NB4 (cell line): ENCODE data around the gene NDUFB4.

Experiments used
- DNase-seq: peaks from one replicate; pipeline ENCODE4 v3.0.0; 2010; ENCODE audit warnings: low read depth
- H3K4me3 ChIP-seq: one replicate; pipeline ENCODE4 v1.5.1; 2011; ENCODE audit warnings: mild to moderate bottlenecking, low read depth, low read length, moderate library complexity
- MYC ChIP-seq: IDR thresholded peaks from 2 replicates; pipeline ENCODE4 v1.6.1; 2011; ENCODE audit warnings: low read depth, low read length
- POLR2A ChIP-seq: IDR thresholded peaks from 2 replicates; pipeline ENCODE4 v1.6.1; 2011; ENCODE audit warnings: mild to moderate bottlenecking; ENCODE audit not compliant: insufficient read length; ENCODE audit errors: extremely low read depth
- TF ChIP-seq, protein P1 (sequence below): IDR thresholded peaks from one replicate; pipeline ENCODE4 v1.5.1; 2012; ENCODE audit warnings: low read depth, low read length
- TF ChIP-seq, protein P2 (sequence below): IDR thresholded peaks from 2 replicates; pipeline ENCODE4 v1.6.1; 2011; ENCODE audit warnings: low read depth, low read length

NDUFB4 gene

GRCh38 chr3:120642368-120642948, 46.3 kb downstream of the NDUFB4 start:
- H3K4me3 ChIP-seq: peak overlapping the region; percentile 42
- peak; percentile 94 for DNase-seq
- TF ChIP-seq, protein P1, sequence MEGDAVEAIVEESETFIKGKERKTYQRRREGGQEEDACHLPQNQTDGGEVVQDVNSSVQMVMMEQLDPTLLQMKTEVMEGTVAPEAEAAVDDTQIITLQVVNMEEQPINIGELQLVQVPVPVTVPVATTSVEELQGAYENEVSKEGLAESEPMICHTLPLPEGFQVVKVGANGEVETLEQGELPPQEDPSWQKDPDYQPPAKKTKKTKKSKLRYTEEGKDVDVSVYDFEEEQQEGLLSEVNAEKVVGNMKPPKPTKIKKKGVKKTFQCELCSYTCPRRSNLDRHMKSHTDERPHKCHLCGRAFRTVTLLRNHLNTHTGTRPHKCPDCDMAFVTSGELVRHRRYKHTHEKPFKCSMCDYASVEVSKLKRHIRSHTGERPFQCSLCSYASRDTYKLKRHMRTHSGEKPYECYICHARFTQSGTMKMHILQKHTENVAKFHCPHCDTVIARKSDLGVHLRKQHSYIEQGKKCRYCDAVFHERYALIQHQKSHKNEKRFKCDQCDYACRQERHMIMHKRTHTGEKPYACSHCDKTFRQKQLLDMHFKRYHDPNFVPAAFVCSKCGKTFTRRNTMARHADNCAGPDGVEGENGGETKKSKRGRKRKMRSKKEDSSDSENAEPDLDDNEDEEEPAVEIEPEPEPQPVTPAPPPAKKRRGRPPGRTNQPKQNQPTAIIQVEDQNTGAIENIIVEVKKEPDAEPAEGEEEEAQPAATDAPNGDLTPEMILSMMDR: peak; percentile 16
- TF ChIP-seq, protein P2, sequence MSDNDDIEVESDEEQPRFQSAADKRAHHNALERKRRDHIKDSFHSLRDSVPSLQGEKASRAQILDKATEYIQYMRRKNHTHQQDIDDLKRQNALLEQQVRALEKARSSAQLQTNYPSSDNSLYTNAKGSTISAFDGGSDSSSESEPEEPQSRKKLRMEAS: peak; percentile 71
- TF ChIP-seq MYC (0 out of 2 replicates have a peak, but pooled peaks have one; percentile 58), POLR2A (no peak)

GRCh38 chr3:120645083-120645845, 49.1 kb downstream of the NDUFB4 start:
- H3K4me3 ChIP-seq: no peak overlapping the region
- TF ChIP-seq POLR2A (no peak), MYC (no peak)
- TF ChIP-seq, protein P2: no peak
- TF ChIP-seq, protein P1: no peak
- peak; percentile 43 for DNase-seq

GRCh38 chr3:120646771-120647432, 50.8 kb downstream of the NDUFB4 start:
- TF ChIP-seq, protein P2: no peak
- TF ChIP-seq, protein P1: no peak
- TF ChIP-seq POLR2A: no peak
- TF ChIP-seq MYC: no peak
- no peak overlapping the region for H3K4me3 ChIP-seq
- no peak for DNase-seq

GRCh38 chr3:120648290-120648689, 52.2 kb downstream of the NDUFB4 start:
- no peak for DNase-seq
- no peak overlapping the region for H3K4me3 ChIP-seq
- TF ChIP-seq POLR2A (no peak), MYC (no peak)
- TF ChIP-seq, protein P1: no peak
- TF ChIP-seq, protein P2: no peak

DNA sequence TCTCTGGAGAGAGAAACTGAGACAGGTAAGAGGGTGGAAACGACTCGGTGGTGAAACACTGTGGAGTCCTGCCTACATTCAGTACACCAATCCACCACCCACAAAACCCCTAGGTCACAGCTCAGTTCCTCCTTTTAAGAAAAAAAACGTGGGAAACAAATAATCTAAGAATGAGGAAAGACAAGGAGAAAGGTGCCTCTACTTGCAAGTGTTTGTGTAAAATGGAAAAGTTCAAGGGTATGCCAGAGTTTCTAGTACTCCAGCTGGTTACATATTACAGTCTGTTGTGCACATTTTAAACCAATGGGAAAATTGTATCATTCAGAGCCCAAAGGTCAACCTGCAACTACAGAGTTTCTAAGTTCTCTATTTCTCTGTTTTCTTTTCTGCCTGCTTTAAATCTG, 53.7 kb downstream of the NDUFB4 start:
- DNase-seq: peak; percentile 31
- TF ChIP-seq POLR2A (no peak), MYC (no peak)
- TF ChIP-seq, protein P1: no peak
- TF ChIP-seq, protein P2: no peak

More for the DNA sequence above, 53.7 kb downstream of the NDUFB4 start:
- no peak overlapping the region for H3K4me3 ChIP-seq
